ENCODE results near the gene ARL6IP5. TPM values are rescaled to one million over a fixed set of nuclear protein-coding genes. Genes with fewer than 3 reads are reported as not detected.

Gene ARL6IP5
- total and polyA plus RNA-seq, 9 of the 15 experiments (the other 6 are each of a cell fraction or from before 2014, with no cell fraction given): 10.3 to 54.0 (median 12.7) TPM

DNA sequence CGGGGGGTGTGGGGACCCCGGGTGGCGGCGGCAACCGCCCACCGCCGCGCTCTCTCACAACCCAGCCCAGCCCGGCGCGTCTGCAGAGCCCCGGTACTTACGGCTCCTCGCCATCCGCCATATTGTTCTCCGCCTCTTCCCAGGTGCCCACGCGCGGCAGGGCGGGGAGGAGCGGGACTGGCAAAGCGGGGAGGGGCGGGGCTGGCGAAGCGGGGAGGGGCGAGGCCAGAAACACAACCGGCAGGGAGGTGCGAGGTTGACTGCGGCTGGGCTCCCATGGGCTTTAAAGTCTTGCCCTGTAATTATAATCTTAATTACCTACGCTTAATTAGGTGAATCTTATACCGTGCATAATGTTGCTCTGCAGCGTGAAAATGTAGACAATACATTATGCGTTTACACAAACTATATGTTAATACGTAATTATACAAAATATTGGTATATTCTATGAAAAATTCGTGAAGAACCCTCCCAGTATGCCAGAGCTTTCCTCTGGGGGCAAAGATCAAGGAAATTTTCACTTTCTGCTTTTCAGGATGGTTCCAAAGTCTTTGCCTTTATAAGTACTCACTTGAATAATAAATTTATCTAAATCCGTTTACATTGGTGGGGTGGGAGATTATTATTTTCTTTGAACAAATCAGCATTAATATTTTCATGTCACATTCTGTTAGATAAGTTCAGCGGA lies 4.4 kb upstream of the ARL6IP5 start, which contains the start of gene UBA3:
UBA3 (minus strand) TSS at position 133 of the 688 bp plus-strand sequence; CDS start at position 121, 12 bp downstream.
- intact Hi-C loops (cut with micrococcal nuclease): loop anchor here (1.0 kb wide), 1 partner anchor 29 kb away; no protein-coding TSS in a partner anchor
- FAIRE-seq (peak; percentile 23), DNase-seq (ENCODE audit: extremely low read depth in 1 of 4, low spot score in 3 of 4) (peak; percentile 78 to 89 (median 80)), ATAC-seq (peak; percentile 90)
- peaks cover 33% of the 10 kb centered on the region for H3K79me2 ChIP-seq (ENCODE audit: control insufficient read depth, insufficient read depth, low read length)
- peak within 1 kb of the TSS; percentile 87 for H3K4me3 ChIP-seq
- H3K27me3 ChIP-seq (ENCODE audit: control insufficient read depth in 2 of 2, insufficient read depth in 2 of 2, low read length in 2 of 2): no peaks in the 10 kb centered on the region
- H3K9me3 ChIP-seq (replicated peaks; ENCODE audit: control insufficient read depth, insufficient read depth, low read depth, low read length): no peaks in the 10 kb centered on the region
- BruUV-seq (replicated peaks): no TSS peak
- no peaks in the 10 kb centered on the region for H3K9me1 ChIP-seq (ENCODE audit: control insufficient read depth, insufficient read depth, low read length)
- POLR2A ChIA-PET: no interaction called here
- no peaks in the 10 kb centered on the region for H3K36me3 ChIP-seq (ENCODE audit: control insufficient read depth, insufficient read depth, low read length)
- CTCF ChIA-PET (ENCODE audit: low intra/inter-chr PET ratio): no interaction called here
- peak within 1 kb of the TSS; percentile 84 for H3K4me2 ChIP-seq (ENCODE audit: insufficient read depth, low read length)
- 3% methylated on average over 10 of the region's 37 CpGs for WGBS (ENCODE audit: insufficient coverage, low coverage, missing lambda C conversion rate)
- no peaks in the 10 kb centered on the region for H4K20me1 ChIP-seq (replicated peaks; ENCODE audit: control insufficient read depth, insufficient read depth, low read length)
- in situ Hi-C loops (cut with MboI): no loop called here
- H3K27ac ChIP-seq (ENCODE audit: extremely low read depth, low read depth, low read length): peak within 1 kb of the TSS; percentile 70
- H3K9ac ChIP-seq (ENCODE audit: insufficient read depth in 1 of 2, low read depth in 2 of 2, low read length in 2 of 2): peak within 1 kb of the TSS; percentile 74 to 94
- H3K4me1 ChIP-seq (replicated peaks in 1 of 2; ENCODE audit: control insufficient read depth in 2 of 2, insufficient read depth in 2 of 2, low read length in 2 of 2): peaks cover 3 to 29% of the 10 kb centered on the region in 2 experiments
- H2AFZ ChIP-seq (ENCODE audit: low read depth, low read length): peak within 1 kb of the TSS; percentile 66; the same call in 1 of the 2 replicates
- TF ChIP-seq, protein P1, sequence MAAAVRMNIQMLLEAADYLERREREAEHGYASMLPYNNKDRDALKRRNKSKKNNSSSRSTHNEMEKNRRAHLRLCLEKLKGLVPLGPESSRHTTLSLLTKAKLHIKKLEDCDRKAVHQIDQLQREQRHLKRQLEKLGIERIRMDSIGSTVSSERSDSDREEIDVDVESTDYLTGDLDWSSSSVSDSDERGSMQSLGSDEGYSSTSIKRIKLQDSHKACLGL (CRISPR knock-in tag; IDR thresholded peaks at IDR 0.05; ENCODE audit: borderline replicate concordance, poor library complexity, severe bottlenecking): no peak
- TF ChIP-seq ZNF77 (CRISPR knock-in tag; IDR thresholded peaks at IDR 0.05) (no peak), TEAD2 (tag; IDR thresholded peaks at IDR 0.05) (no peak), NCOR1 (IDR thresholded peaks at IDR 0.05) (no peak), ZNF23 (CRISPR knock-in tag; IDR thresholded peaks at IDR 0.05) (no peak), ZFP36 (IDR thresholded peaks at IDR 0.05; ENCODE audit: low read depth, low read length, partially characterized antibody) (no peak), MBD2 (IDR thresholded peaks at IDR 0.05; ENCODE audit: borderline replicate concordance, low read depth) (0 out of 2 replicates have a peak, but pooled peaks have one; percentile 23), PPARD (CRISPR knock-in tag; IDR thresholded peaks at IDR 0.05) (no peak), KDM4B (IDR thresholded peaks at IDR 0.05; ENCODE audit: borderline replicate concordance in 2 of 2, low read depth in 1 of 2) (no peak), TCFL5 (CRISPR knock-in tag; conservative IDR thresholded peaks at IDR 0.05) (no peak), CXXC5 (CRISPR knock-in tag; IDR thresholded peaks at IDR 0.05) (no peak)
- TF ChIP-seq, protein P2, sequence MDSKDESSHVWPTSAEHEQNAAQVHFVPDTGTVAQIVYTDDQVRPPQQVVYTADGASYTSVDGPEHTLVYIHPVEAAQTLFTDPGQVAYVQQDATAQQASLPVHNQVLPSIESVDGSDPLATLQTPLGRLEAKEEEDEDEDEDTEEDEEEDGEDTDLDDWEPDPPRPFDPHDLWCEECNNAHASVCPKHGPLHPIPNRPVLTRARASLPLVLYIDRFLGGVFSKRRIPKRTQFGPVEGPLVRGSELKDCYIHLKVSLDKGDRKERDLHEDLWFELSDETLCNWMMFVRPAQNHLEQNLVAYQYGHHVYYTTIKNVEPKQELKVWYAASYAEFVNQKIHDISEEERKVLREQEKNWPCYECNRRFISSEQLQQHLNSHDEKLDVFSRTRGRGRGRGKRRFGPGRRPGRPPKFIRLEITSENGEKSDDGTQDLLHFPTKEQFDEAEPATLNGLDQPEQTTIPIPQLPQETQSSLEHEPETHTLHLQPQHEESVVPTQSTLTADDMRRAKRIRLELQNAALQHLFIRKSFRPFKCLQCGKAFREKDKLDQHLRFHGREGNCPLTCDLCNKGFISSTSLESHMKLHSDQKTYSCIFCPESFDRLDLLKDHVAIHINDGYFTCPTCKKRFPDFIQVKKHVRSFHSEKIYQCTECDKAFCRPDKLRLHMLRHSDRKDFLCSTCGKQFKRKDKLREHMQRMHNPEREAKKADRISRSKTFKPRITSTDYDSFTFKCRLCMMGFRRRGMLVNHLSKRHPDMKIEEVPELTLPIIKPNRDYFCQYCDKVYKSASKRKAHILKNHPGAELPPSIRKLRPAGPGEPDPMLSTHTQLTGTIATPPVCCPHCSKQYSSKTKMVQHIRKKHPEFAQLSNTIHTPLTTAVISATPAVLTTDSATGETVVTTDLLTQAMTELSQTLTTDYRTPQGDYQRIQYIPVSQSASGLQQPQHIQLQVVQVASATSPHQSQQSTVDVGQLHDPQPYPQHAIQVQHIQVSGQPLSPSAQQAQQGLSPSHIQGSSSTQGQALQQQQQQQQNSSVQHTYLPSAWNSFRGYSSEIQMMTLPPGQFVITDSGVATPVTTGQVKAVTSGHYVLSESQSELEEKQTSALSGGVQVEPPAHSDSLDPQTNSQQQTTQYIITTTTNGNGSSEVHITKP (IDR thresholded peaks at IDR 0.05; ENCODE audit: partially characterized antibody): peak; percentile 87
- TF ChIP-seq, protein P3, sequence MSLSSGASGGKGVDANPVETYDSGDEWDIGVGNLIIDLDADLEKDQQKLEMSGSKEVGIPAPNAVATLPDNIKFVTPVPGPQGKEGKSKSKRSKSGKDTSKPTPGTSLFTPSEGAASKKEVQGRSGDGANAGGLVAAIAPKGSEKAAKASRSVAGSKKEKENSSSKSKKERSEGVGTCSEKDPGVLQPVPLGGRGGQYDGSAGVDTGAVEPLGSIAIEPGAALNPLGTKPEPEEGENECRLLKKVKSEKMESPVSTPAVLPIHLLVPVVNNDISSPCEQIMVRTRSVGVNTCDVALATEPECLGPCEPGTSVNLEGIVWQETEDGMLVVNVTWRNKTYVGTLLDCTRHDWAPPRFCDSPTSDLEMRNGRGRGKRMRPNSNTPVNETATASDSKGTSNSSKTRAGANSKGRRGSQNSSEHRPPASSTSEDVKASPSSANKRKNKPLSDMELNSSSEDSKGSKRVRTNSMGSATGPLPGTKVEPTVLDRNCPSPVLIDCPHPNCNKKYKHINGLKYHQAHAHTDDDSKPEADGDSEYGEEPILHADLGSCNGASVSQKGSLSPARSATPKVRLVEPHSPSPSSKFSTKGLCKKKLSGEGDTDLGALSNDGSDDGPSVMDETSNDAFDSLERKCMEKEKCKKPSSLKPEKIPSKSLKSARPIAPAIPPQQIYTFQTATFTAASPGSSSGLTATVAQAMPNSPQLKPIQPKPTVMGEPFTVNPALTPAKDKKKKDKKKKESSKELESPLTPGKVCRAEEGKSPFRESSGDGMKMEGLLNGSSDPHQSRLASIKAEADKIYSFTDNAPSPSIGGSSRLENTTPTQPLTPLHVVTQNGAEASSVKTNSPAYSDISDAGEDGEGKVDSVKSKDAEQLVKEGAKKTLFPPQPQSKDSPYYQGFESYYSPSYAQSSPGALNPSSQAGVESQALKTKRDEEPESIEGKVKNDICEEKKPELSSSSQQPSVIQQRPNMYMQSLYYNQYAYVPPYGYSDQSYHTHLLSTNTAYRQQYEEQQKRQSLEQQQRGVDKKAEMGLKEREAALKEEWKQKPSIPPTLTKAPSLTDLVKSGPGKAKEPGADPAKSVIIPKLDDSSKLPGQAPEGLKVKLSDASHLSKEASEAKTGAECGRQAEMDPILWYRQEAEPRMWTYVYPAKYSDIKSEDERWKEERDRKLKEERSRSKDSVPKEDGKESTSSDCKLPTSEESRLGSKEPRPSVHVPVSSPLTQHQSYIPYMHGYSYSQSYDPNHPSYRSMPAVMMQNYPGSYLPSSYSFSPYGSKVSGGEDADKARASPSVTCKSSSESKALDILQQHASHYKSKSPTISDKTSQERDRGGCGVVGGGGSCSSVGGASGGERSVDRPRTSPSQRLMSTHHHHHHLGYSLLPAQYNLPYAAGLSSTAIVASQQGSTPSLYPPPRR (CRISPR knock-in tag; IDR thresholded peaks at IDR 0.05; ENCODE audit: borderline replicate concordance): no peak

All from K562 (cell line).